ENCODE data around the gene UCKL1.

The UCKL1 gene

GRCh38 chr20:63957690-63958441 is 1.6 kb upstream of the UCKL1 start:
- Histone ChIP-seq H3K9me3 (ENCODE audit: insufficient read depth, low read depth, low read length) (no peaks in the 10 kb centered on the region), H4K20me1 (ENCODE audit: insufficient read depth, low read length, poor library complexity, severe bottlenecking) (peaks cover 23% of the 10 kb centered on the region), H3F3A (ENCODE audit: low read depth) (no peaks in the 10 kb centered on the region), H3K4me3 (ENCODE audit: low read length, poor library complexity, severe bottlenecking) (peak overlapping the region; percentile 75), H3K4me1 (ENCODE audit: insufficient read depth, low read length, poor library complexity, severe bottlenecking) (peaks cover 31% of the 10 kb centered on the region), H3K79me2 (ENCODE audit: insufficient read depth, low read length) (peaks cover 33% of the 10 kb centered on the region), H2AFZ (ENCODE audit: low read length) (no peak overlapping the region), H3K4me2 (ENCODE audit: low read depth, low read length, poor library complexity, severe bottlenecking) (peak overlapping the region; percentile 82), H3K27me3 (ENCODE audit: insufficient read depth, low read length, poor library complexity, severe bottlenecking) (no peaks in the 10 kb centered on the region), H3K36me3 (ENCODE audit: insufficient read depth, low read length) (no peaks in the 10 kb centered on the region), H3K9me2 (replicated peaks; ENCODE audit: low read depth, low read length) (no peaks in the 10 kb centered on the region), H3K9ac (ENCODE audit: low read depth, low read length, poor library complexity, severe bottlenecking) (peak overlapping the region; percentile 70)
- no peak for TF ChIP-seq CTCF (conservative IDR thresholded peaks at IDR 0.05; ENCODE audit: low read length)
- no peak for TF ChIP-seq EZH2phosphoT487 (IDR thresholded peaks at IDR 0.05; ENCODE audit: borderline replicate concordance)

- Histone ChIP-seq H3K4me3 (ENCODE audit: low read length, poor library complexity, severe bottlenecking) (peak overlapping the region; percentile 75), H3K4me2 (ENCODE audit: low read depth, low read length, poor library complexity, severe bottlenecking) (peak overlapping the region; percentile 82), H3F3A (ENCODE audit: low read depth) (no peaks in the 10 kb centered on the region), H3K79me2 (ENCODE audit: insufficient read depth, low read length) (peaks cover 40% of the 10 kb centered on the region), H3K9ac (ENCODE audit: low read depth, low read length, poor library complexity, severe bottlenecking) (peak overlapping the region; percentile 70), H3K4me1 (ENCODE audit: insufficient read depth, low read length, poor library complexity, severe bottlenecking) (peaks cover 32% of the 10 kb centered on the region), H3K27me3 (ENCODE audit: insufficient read depth, low read length, poor library complexity, severe bottlenecking) (no peaks in the 10 kb centered on the region), H3K9me3 (ENCODE audit: insufficient read depth, low read depth, low read length) (no peaks in the 10 kb centered on the region), H4K20me1 (ENCODE audit: insufficient read depth, low read length, poor library complexity, severe bottlenecking) (peaks cover 30% of the 10 kb centered on the region), H2AFZ (ENCODE audit: low read length) (peak overlapping the region; percentile 6), H3K36me3 (ENCODE audit: insufficient read depth, low read length) (no peaks in the 10 kb centered on the region), H3K9me2 (replicated peaks; ENCODE audit: low read depth, low read length) (no peaks in the 10 kb centered on the region)
- no peak for TF ChIP-seq EZH2phosphoT487 (IDR thresholded peaks at IDR 0.05; ENCODE audit: borderline replicate concordance)
- TF ChIP-seq CTCF (conservative IDR thresholded peaks at IDR 0.05; ENCODE audit: low read length): peak; percentile 18; the same call in 1 of the 2 replicates
These were observed 931 bp upstream of the UCKL1 start for GRCh38 chr20:63957004-63957689.

GRCh38 chr20:63956664-63957003 is 418 bp upstream of the UCKL1 start:
- TF ChIP-seq CTCF (conservative IDR thresholded peaks at IDR 0.05; ENCODE audit: low read length) (no peak), EZH2phosphoT487 (IDR thresholded peaks at IDR 0.05; ENCODE audit: borderline replicate concordance) (no peak)
- Histone ChIP-seq H3K27me3 (ENCODE audit: insufficient read depth, low read length, poor library complexity, severe bottlenecking) (no peaks in the 10 kb centered on the region), H3K9me3 (ENCODE audit: insufficient read depth, low read depth, low read length) (no peaks in the 10 kb centered on the region), H3K4me3 (ENCODE audit: low read length, poor library complexity, severe bottlenecking) (peak overlapping the region; percentile 75), H3K79me2 (ENCODE audit: insufficient read depth, low read length) (peaks cover 45% of the 10 kb centered on the region), H4K20me1 (ENCODE audit: insufficient read depth, low read length, poor library complexity, severe bottlenecking) (peaks cover 35% of the 10 kb centered on the region), H3K9ac (ENCODE audit: low read depth, low read length, poor library complexity, severe bottlenecking) (peak overlapping the region; percentile 70), H3K4me2 (ENCODE audit: low read depth, low read length, poor library complexity, severe bottlenecking) (peak overlapping the region; percentile 82), H3K9me2 (replicated peaks; ENCODE audit: low read depth, low read length) (no peaks in the 10 kb centered on the region), H3K4me1 (ENCODE audit: insufficient read depth, low read length, poor library complexity, severe bottlenecking) (peaks cover 38% of the 10 kb centered on the region), H2AFZ (ENCODE audit: low read length) (peak overlapping the region; percentile 6; the same call in 1 of the 2 replicates), H3K36me3 (ENCODE audit: insufficient read depth, low read length) (no peaks in the 10 kb centered on the region), H3F3A (ENCODE audit: low read depth) (no peaks in the 10 kb centered on the region)
